Testis (tissue), 2 donors: ENCODE measurements around the gene MATK.

Source experiments
- POLR2A ChIP-seq: fragments of 450-650 bp; IDR thresholded peaks from one replicate; pipeline ENCODE4 v1.6.1; 2017; ENCODE audit warnings: antibody characterized with exemption, mild to moderate bottlenecking, moderate library complexity
- TF ChIP-seq, protein P1 (sequence below), 3 experiments: fragments of 450-650 bp in 2 of 3; fragments of 200-600 bp in 1 of 3; sonication (generic) in 1 of 3; IDR thresholded peaks; one replicate each; pipeline ENCODE4 v1.5.1; 2016 to 2019; ENCODE audit warnings: antibody characterized with exemption in 3 of 3, mild to moderate bottlenecking in 2 of 3, moderate library complexity in 1 of 3

DNA sequence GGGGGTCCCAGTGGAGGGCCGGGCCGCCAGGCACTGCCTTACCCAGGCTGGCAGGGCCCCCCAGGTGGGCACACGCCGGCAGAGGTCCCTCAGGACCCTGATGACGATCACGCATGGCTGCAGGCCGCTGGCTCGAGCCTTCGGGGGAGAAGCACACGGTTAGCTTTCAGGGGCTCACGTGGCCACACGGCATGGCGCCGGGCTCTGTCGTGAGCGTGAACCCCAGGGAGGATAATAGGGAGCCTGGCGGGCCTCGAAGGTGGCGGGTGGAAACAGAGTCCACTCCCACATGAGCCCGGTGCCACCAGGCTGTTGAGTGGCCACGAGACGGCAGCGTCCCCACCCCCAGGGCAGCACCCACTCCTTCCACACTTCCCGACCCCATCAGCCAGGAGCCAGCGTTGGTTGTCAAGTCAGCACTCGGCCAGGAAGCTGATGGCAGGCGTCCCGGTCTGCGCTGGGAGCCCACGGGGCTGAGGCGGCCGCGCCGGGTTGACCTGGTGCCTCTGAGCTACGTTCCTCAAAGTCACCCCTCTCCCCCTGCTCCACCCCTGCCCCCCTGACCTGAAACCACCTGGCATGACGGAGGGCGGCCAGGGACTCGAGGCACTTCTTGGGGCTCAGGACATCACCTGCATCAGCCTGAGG lies 24.7 kb upstream of the MATK start:
- TF ChIP-seq, protein P1, sequence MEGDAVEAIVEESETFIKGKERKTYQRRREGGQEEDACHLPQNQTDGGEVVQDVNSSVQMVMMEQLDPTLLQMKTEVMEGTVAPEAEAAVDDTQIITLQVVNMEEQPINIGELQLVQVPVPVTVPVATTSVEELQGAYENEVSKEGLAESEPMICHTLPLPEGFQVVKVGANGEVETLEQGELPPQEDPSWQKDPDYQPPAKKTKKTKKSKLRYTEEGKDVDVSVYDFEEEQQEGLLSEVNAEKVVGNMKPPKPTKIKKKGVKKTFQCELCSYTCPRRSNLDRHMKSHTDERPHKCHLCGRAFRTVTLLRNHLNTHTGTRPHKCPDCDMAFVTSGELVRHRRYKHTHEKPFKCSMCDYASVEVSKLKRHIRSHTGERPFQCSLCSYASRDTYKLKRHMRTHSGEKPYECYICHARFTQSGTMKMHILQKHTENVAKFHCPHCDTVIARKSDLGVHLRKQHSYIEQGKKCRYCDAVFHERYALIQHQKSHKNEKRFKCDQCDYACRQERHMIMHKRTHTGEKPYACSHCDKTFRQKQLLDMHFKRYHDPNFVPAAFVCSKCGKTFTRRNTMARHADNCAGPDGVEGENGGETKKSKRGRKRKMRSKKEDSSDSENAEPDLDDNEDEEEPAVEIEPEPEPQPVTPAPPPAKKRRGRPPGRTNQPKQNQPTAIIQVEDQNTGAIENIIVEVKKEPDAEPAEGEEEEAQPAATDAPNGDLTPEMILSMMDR (IDR thresholded peaks at IDR 0.05) = no peak
- TF ChIP-seq POLR2A = no peak
